IPS-20b (cell line): ENCODE measurements around the gene SMG6.
"Not testable (repeated sequence)": the region's sequence is repeated elsewhere in the genome, so short reads cannot be mapped to it uniquely, and the experiment has no call there.

Experiments used
- H3K27ac ChIP-seq: one replicate; pipeline ENCODE4 v1.5.1; 2013; ENCODE audit warnings: low read length
- H3K27me3 ChIP-seq: 2 replicates; pipeline ENCODE4 v1.6.1; 2013; ENCODE audit warnings: mild to moderate bottlenecking, low read length, inconsistent platforms; ENCODE audit not compliant: insufficient read depth
- H3K36me3 ChIP-seq: 2 replicates; pipeline ENCODE4 v1.6.1; 2013; ENCODE audit warnings: low read depth, mild to moderate bottlenecking, inconsistent platforms, low read length, moderate library complexity; ENCODE audit not compliant: insufficient read depth
- H3K4me1 ChIP-seq: 2 replicates; pipeline ENCODE4 v1.6.1; 2013; ENCODE audit warnings: mild to moderate bottlenecking, control low read depth, inconsistent platforms, low read length, moderate library complexity; ENCODE audit not compliant: insufficient read depth
- H3K4me3 ChIP-seq: 2 replicates; pipeline ENCODE4 v1.5.1; 2013; ENCODE audit warnings: mild to moderate bottlenecking, low read length, inconsistent platforms
- H3K9ac ChIP-seq: 2 replicates; pipeline ENCODE4 v1.6.1; 2013; ENCODE audit warnings: low read depth, mild to moderate bottlenecking, inconsistent platforms, low read length, moderate library complexity
- H3K9me3 ChIP-seq: 2 replicates; pipeline ENCODE4 v1.6.1; 2013; ENCODE audit warnings: mild to moderate bottlenecking, low read depth, low read length, inconsistent platforms; ENCODE audit not compliant: insufficient read depth

Gene SMG6

DNA sequence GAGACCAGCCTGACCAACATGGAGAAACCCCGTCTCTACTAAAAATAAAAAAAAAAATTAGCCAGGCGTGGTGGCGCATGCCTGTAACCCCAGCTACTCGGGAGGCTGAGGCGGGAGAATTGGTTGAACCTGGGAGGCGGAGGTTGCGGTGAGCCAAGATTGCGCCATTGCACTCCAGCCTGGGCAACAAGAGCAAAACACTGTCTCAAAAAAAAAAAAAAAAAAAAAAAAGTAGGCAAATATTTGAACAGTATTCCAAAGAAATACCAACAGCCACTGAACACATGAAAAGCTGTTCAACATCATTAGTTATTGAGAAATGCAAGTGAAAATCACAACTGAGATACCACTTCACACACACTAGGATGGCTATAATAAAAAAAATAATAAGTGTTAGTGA is 160.9 kb downstream of the SMG6 start:
- H3K27ac ChIP-seq, H3K4me3 ChIP-seq, H3K9ac ChIP-seq, H3K36me3 ChIP-seq, H3K9me3 ChIP-seq, H3K27me3 ChIP-seq: not testable (repeated sequence)
- H3K4me1 ChIP-seq, result peaks cover 21% of the 10 kb centered on the region

DNA sequence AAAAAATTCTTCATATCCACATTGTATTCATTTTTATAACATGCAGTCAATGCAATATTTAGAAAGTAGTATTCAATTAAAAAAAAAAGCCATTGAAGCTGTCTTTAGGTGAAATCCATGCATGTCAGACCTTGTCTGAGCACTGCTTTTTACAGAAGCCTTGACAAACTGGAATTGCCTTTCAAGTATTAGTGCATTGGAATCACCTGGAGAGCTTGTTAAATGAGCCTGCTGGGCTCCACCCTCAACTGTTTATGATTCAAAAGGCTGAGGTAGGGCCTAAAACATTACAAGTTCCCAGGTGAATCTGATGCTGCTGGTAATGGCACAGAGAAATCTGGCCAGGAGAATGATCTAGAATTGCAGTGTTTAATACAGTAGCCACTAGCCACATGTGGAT is 162.9 kb downstream of the SMG6 start:
- Histone ChIP-seq H3K9ac (0 out of 2 replicates have a peak overlapping the region, but pooled peaks have one; percentile 21), H3K4me1 (peaks cover 26% of the 10 kb centered on the region), H3K27me3 (no peaks in the 10 kb centered on the region), H3K9me3 (no peaks in the 10 kb centered on the region), H3K36me3 (no peaks in the 10 kb centered on the region), H3K4me3 (no peak overlapping the region), H3K27ac (no peak overlapping the region)

DNA sequence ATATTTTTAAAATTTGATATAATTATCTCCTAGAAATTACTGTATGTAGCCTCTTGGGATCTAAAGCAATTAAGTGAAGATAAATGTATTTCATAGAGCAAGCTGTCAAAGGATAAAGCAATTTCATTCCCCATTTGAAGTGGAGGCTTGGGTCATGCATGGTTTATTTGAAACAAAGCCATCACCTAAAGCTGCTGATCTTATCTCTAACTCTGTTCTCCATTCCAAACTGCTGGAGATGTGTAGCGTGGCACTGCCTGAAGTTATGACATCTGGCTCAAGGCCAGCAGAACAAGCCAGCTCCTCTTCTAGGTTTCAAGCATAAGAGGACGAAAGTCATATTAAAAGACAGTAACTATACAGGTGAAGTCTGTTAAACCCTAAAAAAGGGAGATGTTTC is 164.8 kb downstream of the SMG6 start:
- Histone ChIP-seq H3K9me3 (no peaks in the 10 kb centered on the region), H3K9ac (0 out of 2 replicates have a peak overlapping the region, but pooled peaks have one; percentile 8), H3K4me1 (peaks cover 26% of the 10 kb centered on the region), H3K4me3 (no peak overlapping the region), H3K36me3 (no peaks in the 10 kb centered on the region), H3K27me3 (no peaks in the 10 kb centered on the region), H3K27ac (no peak overlapping the region)

DNA sequence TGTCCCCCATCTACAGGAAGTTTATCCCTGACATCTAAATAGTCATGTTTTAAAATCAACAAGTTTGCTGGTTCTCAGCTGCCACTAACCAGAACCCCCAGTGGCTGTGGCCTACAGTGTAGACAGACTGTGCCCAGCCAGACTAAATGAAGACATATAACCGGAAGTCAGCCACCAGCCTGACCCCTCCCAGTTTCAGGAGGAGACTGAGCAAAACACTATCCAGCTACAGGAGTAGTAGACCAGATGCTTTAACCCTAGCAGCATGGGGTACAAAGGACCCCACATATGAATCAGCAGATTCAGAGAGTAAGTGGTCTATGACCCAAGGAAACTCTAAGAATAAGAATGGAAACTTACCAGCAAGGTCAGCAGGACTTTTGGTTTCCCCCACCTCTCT is 165.3 kb downstream of the SMG6 start:
- Histone ChIP-seq H3K36me3 (no peaks in the 10 kb centered on the region), H3K27me3 (no peaks in the 10 kb centered on the region), H3K9me3 (no peaks in the 10 kb centered on the region), H3K9ac (0 out of 2 replicates have a peak overlapping the region, but pooled peaks have one; percentile 8), H3K4me1 (peaks cover 26% of the 10 kb centered on the region), H3K4me3 (no peak overlapping the region), H3K27ac (no peak overlapping the region)

DNA sequence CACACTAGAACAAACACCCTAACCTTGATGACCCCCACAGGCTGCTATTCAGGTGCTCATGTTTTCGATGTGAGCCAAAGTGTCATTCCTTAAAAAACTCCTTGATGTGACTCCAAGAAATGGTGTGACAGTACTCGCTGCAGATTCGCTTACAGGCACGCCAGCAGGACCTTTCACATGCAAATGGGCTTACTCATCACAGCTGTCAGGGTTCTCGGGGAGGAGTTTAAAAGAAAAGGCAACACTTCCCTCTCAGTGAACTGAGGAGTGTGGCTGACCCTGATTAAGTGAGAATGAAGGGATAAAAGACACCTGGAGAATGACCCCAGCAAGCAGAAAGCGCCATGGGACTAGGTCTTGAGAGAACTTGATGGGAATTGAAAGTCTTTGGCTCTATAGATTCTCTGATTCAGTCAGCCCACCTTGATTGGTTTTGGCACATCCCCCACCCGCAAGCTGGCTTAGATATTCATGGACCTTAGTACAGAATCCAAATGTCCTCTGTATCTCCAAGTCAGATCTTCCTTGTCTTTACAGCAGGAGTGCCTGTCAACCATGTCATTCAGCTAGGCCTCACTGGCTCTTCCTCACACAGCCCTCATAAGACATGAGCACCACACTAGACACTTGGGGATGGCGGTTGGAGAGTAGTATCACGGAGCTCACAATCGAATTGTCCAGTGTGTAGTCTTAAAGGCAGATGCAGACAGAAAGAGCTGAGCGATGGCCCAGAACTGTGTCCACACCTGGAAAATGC is 166.1 kb downstream of the SMG6 start:
- H3K27me3 ChIP-seq, result no peaks in the 10 kb centered on the region
- peaks cover 26% of the 10 kb centered on the region for H3K4me1 ChIP-seq
- no peaks in the 10 kb centered on the region for H3K9me3 ChIP-seq
- no peaks in the 10 kb centered on the region for H3K36me3 ChIP-seq
- H3K9ac ChIP-seq, result no peak overlapping the region
- peak overlapping the region; percentile 33; the same call in 1 of the 2 replicates for H3K4me3 ChIP-seq
- no peak overlapping the region for H3K27ac ChIP-seq

DNA sequence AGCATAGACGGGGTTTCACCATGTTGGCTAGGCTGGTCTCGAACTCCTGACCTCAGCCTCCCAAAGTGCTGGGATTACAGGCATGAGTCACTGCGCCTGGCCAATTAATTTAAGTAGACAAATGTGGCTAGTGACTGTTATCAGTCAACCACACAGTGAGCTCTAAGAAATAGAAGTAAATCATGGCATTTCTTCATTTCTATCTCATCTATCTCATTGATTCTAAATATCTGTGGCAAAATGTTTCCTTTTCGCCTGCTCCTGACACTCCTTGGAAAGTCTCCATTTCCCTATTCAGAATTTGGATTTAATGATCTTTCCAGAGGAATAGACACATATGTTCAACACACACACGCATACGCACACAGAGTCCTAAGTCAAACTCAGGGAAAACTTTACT is 167.3 kb downstream of the SMG6 start:
- no peak overlapping the region for H3K4me3 ChIP-seq
- no peaks in the 10 kb centered on the region for H3K9me3 ChIP-seq
- no peak overlapping the region for H3K27ac ChIP-seq
- no peaks in the 10 kb centered on the region for H3K27me3 ChIP-seq
- H3K4me1 ChIP-seq, result peaks cover 26% of the 10 kb centered on the region
- no peaks in the 10 kb centered on the region for H3K36me3 ChIP-seq
- no peak overlapping the region for H3K9ac ChIP-seq

DNA sequence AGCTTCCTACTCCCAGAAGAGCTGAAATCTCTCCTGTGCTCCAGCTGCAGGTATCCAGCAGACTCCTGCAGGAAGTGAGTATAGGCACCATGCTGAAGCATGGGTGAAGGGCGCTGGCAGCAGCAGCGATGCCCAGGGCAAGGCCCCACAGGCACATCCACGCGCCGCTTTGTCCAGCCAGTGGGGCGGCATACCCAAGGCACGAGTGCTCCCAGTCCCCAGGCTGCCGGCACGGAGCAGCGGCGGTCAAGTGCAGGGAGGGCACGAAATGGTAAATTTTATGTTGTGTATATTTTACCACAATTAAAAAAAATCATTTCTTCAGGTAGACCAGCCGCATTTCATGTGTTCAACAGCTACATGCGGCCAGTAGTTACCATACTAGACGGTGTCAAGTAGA is 175.6 kb downstream of the SMG6 start:
- Histone ChIP-seq H3K36me3 (no peaks in the 10 kb centered on the region), H3K9me3 (no peaks in the 10 kb centered on the region), H3K27me3 (no peaks in the 10 kb centered on the region), H3K4me1 (peaks cover 19% of the 10 kb centered on the region), H3K9ac (no peak overlapping the region), H3K4me3 (no peak overlapping the region), H3K27ac (no peak overlapping the region)

DNA sequence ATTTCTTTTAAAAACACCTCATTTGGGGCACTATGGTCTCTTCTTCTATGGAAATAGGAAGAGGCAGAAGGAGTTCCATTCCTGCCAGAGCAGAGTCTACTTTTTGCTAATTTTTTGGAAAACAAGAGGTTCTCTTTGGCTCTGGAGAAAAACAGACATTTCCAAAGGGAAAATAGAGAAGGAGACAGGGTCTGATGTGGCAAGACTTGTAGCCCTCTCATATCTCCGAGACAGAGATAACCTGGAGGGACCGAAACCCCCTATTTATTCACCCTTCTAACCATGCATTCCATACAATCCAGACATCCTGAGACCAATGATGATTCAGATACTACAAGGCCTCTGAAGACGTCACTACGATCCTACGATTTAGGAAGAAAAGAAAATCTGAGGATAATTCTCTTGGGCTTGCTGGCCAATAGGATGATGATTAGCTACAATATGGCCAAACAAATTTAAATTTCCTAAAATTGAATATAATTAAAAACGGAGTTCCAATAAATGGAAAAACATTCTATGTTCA is 178.5 kb downstream of the SMG6 start:
- H3K27ac ChIP-seq, result no peak overlapping the region
- H3K27me3 ChIP-seq, result no peaks in the 10 kb centered on the region
- no peaks in the 10 kb centered on the region for H3K9me3 ChIP-seq
- no peak overlapping the region for H3K9ac ChIP-seq
- no peaks in the 10 kb centered on the region; the same call in 1 of the 2 replicates for H3K36me3 ChIP-seq
- no peak overlapping the region for H3K4me3 ChIP-seq
- peaks cover 24% of the 10 kb centered on the region for H3K4me1 ChIP-seq

DNA sequence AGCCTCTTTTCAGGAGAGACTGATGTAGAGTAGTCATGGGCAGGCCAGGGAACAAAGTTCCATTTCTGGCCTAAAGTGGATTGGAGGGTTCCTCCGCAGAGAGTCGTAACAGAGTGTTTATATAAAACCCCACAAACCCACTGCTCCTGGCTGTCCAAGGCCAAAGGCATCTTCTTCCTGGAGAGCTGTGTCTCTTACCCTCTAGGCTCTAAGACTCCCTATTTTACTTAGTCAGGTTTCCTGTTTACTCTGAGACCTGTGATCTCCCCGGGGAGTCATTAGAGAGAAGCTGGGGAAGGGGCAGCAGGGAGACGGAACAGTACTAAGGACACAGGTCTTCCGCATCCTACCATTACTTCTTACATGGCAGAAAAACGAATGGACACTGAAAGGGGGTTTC is 179.2 kb downstream of the SMG6 start:
- H3K4me3 ChIP-seq, result no peak overlapping the region
- H3K4me1 ChIP-seq, result peaks cover 24% of the 10 kb centered on the region
- no peaks in the 10 kb centered on the region for H3K9me3 ChIP-seq
- H3K27me3 ChIP-seq, result no peaks in the 10 kb centered on the region
- H3K36me3 ChIP-seq, result no peaks in the 10 kb centered on the region; the same call in 1 of the 2 replicates
- H3K27ac ChIP-seq, result no peak overlapping the region
- no peak overlapping the region for H3K9ac ChIP-seq

DNA sequence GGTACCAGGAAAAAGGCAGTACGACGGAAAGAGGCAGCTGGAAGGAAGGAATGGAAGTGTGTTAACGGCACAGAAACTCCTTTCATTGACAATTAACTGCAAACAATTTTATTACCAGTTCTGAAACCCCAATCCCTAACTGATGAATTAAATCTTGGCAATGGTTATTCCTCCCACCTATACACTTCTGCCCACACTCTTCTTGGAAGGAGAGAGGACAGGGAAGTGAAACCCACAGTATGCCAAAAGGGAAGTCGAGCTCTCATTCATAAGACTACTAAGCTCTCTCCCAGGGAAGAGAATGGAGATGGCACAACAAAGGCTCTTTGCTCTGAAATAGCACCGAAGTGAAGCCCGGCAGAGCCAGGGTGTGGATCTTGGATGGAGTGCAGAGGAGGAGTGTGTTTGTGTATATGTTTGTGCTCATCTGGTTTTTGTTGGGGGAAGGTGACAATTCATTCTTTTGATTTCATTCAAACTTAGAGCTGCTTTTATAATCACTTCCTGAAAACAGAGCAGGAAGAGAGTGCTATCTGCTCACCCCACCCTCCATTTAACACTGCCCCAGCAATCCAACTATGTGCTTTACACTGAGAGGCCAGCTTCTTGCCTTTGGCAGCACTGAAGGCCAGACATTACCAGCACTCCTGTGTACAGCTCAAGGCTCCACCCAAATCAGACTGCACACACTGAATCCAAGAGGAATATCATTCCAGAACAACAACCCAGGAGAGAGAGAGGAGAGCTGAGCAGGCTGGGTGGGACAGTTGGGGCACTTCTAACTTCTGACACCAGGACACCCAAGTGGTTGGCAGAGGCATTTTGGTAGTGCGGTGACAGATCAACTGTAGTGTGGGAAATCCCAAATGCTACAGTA is 180.0 kb downstream of the SMG6 start:
- Histone ChIP-seq H3K9me3 (no peaks in the 10 kb centered on the region), H3K4me1 (peaks cover 24% of the 10 kb centered on the region), H3K4me3 (no peak overlapping the region), H3K27me3 (no peaks in the 10 kb centered on the region), H3K9ac (no peak overlapping the region), H3K27ac (peak overlapping the region; percentile 18), H3K36me3 (no peaks in the 10 kb centered on the region; the same call in 1 of the 2 replicates)

DNA sequence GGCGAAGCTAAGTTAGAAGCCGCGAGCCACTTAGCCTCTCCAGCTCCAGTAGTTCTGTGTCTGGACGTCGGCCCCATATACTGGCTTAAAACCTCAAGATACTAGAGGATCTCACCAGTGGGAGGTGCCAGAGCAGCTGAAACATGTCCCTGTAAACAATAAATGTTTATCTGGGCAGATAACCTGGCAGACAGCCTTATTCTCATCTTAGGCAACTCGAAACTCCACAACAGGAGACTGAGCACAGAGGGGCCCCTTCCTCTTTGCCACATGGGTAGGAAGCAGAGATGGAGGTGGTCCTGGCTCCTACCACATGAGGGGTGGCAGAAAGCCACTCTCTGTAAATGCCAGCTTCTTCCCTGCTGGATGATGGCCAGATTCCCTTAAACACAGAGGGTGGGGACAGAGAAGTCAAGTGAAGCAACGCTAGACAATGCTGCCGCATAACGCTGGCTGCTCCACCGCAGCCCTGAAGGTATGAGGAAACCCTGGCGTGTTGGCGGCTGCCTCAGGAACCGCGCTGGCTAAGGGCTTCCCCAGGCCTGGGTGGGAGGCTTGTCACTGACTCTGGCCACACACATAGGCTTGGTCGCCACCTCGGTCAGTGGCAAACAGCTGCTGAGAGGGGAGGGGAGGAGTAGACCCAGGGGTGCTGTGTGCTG is 180.8 kb downstream of the SMG6 start:
- Histone ChIP-seq H3K4me3 (no peak overlapping the region), H3K27me3 (no peaks in the 10 kb centered on the region), H3K27ac (peak overlapping the region; percentile 18), H3K9me3 (no peaks in the 10 kb centered on the region), H3K4me1 (peaks cover 24% of the 10 kb centered on the region), H3K9ac (no peak overlapping the region), H3K36me3 (no peaks in the 10 kb centered on the region; the same call in 1 of the 2 replicates)
